HepG2 (cell line): ENCODE results near the gene OPN3. TPM values are rescaled to one million over a fixed set of nuclear protein-coding genes. Genes with fewer than 3 reads are reported as not detected.

Experiments
- ATAC-seq: fragments of 200-7000 bp; cut with Tn5 transposase; 3 replicates; pipeline ENCODE4 v1.9.1; 2020; ENCODE audit warnings: mild to moderate bottlenecking, moderate library complexity
- BruUV-seq: library from RNA; stranded (reverse); fragments of 400-500 nt; replicated peaks from 2 replicates; lab custom pipeline; 2021; lab: Mats Ljungman, UMichigan
- CTCF ChIA-PET: fragments of 300-600 bp; formaldehyde crosslinking; extraction: SDS; loops from one replicate; lab custom pipeline; 2021; ENCODE audit warnings: low total read pairs, inconsistent platforms, low intra/inter-chr PET ratio; lab: Yijun Ruan, JAX
- POLR2A ChIA-PET: fragments of 350-600 bp; sonication (Branson Sonifier 250); formaldehyde crosslinking; loops from one replicate; lab custom pipeline; 2020; ENCODE audit warnings: antibody characterized with exemption, inconsistent platforms; lab: Yijun Ruan, JAX
- DNase-seq: peaks from one replicate; pipeline ENCODE4 v3.0.0-alpha.2; 2015; ENCODE audit warnings: low spot score
- FAIRE-seq: peaks from 3 replicates; lab custom pipeline; 2011; peaks lifted over from hg19 to GRCh38; lab: Jason Lieb, UNC
- H2AFZ ChIP-seq: one replicate; pipeline ENCODE4 v1.6.1; 2011; ENCODE audit warnings: low read length, inconsistent platforms
- H3K27ac ChIP-seq: fragments of 300-600 bp; 3 replicates; pipeline ENCODE4 v1.8.0; 2011; ENCODE audit warnings: mixed run types, mild to moderate bottlenecking, mixed read lengths, low read length, inconsistent platforms; ENCODE audit not compliant: insufficient read depth; ENCODE audit errors: extremely low read length
- H3K27me3 ChIP-seq, 2 experiments: fragments of 200-600 bp in 1 of 2; 2 replicates in 1 of 2; 3 replicates in 1 of 2; pipeline versions ENCODE4 v1.6.0 to v1.8.0; 2011; ENCODE audit warnings: low read length in 2 of 2, mild to moderate bottlenecking in 2 of 2, moderate library complexity in 2 of 2, inconsistent platforms in 1 of 2; ENCODE audit not compliant: insufficient read depth in 2 of 2, control insufficient read depth in 1 of 2
- H3K36me3 ChIP-seq, 2 experiments: fragments of 200-600 bp in 1 of 2; replicated peaks in 1 of 2; 2 replicates in 1 of 2; 3 replicates in 1 of 2; pipeline versions ENCODE4 v1.5.1 to v1.8.0; 2011; ENCODE audit warnings: low read length in 2 of 2, inconsistent platforms in 1 of 2; ENCODE audit not compliant: insufficient read depth in 2 of 2, control insufficient read depth in 1 of 2
- H3K4me1 ChIP-seq: 2 replicates; pipeline ENCODE4 v1.5.1; 2012; ENCODE audit warnings: low read length, inconsistent platforms; ENCODE audit not compliant: insufficient read depth
- H3K4me2 ChIP-seq: 2 replicates; pipeline ENCODE4 v1.6.0; 2011; ENCODE audit warnings: low read depth, low read length, inconsistent platforms
- H3K4me3 ChIP-seq, 3 experiments: fragments of 200-600 bp in 1 of 3; sonication (generic), shearing (Covaris generic) in 1 of 3; replicated peaks in 1 of 3; 2 replicates each; pipeline ENCODE4 v1.5.1; 2011 to 2016; ENCODE audit warnings: low read length in 3 of 3, inconsistent platforms in 2 of 3, low read depth in 2 of 3, mild to moderate bottlenecking in 2 of 3, control low read depth in 1 of 3, mixed read lengths in 1 of 3; ENCODE audit not compliant: insufficient read depth in 1 of 3
- H3K79me2 ChIP-seq: one replicate; pipeline ENCODE4 v1.6.1; 2011; ENCODE audit warnings: low read length, inconsistent platforms; ENCODE audit not compliant: insufficient read depth
- H3K9ac ChIP-seq: 2 replicates; pipeline ENCODE4 v1.6.0; 2011; ENCODE audit warnings: mild to moderate bottlenecking, low read depth, low read length, inconsistent platforms; ENCODE audit not compliant: insufficient read depth
- H3K9me3 ChIP-seq: 2 replicates; pipeline ENCODE4 v1.5.1; 2012; ENCODE audit warnings: mild to moderate bottlenecking, low read length
- H4K20me1 ChIP-seq: 2 replicates; pipeline ENCODE4 v1.6.0; 2011; ENCODE audit warnings: inconsistent platforms, mild to moderate bottlenecking, low read length, moderate library complexity; ENCODE audit not compliant: insufficient read depth
- ATM ChIP-seq: fragments of 450-650 bp; IDR thresholded peaks from 2 replicates; pipeline ENCODE4 v1.7.1; 2017; ENCODE audit warnings: mild to moderate bottlenecking, borderline replicate concordance
- MZF1 ChIP-seq: sonication (generic); formaldehyde crosslinking; IDR thresholded peaks from 2 replicates; pipeline ENCODE4 v1.8.1; 2023; ENCODE audit warnings: mild to moderate bottlenecking, missing genetic modification reagents, borderline replicate concordance
- PRMT3 ChIP-seq: sonication (generic); formaldehyde crosslinking; IDR thresholded peaks from 2 replicates; pipeline ENCODE4 v1.8.1; 2022; ENCODE audit warnings: low read depth, mild to moderate bottlenecking, moderate library complexity, missing genetic modification reagents, borderline replicate concordance
- ZNF12 ChIP-seq: sonication (generic); formaldehyde crosslinking; IDR thresholded peaks from 2 replicates; pipeline ENCODE4 v1.5.0; 2020; ENCODE audit warnings: missing genetic modification reagents
- WGBS: methylation state at CpG from one replicate; pipeline ENCODE4 v1.1.6; 2017; ENCODE audit warnings: low lambda C conversion rate; 5-methylcytosine and 5-hydroxymethylcytosine counted together
- in situ Hi-C: cut with HindIII; loops from 2 replicates; pipeline ENCODE4 v1.10.0; 2017; ENCODE audit warnings: low pct_unique_long_range_greater_than_20kb; ENCODE audit not compliant: extremely low pct_ligation_motif_present
- intact Hi-C: fragments of 100-400 bp; cut with micrococcal nuclease; formaldehyde crosslinking; loops from one replicate; pipeline ENCODE4 v1.10.0; 2022; ENCODE audit not compliant: unreplicated experiment
- polyA plus RNA-seq, 8 experiments: library from polyadenylated mRNA; depleted of rRNA in 3 of 8; stranded (reverse) in 7 of 8; unstranded in 1 of 8; fragments of >200 nt; fragmentation: Illumina TruSeq in 4 of 8; extraction: Trizol in 4 of 8; gene quantifications; 2 replicates each; pipeline versions ENCODE4 v1.2.1 to v1.2.3, GENCODE V29; 2011 to 2016; ENCODE audit warnings: low read depth in 4 of 8, missing spikeins in 1 of 8, mixed read lengths in 1 of 8; ENCODE audit not compliant: insufficient read depth in 1 of 8
- total RNA-seq, 5 experiments: library from RNA; depleted of rRNA; stranded (reverse); fragments of >200 nt; fragmentation: Illumina TruSeq; extraction: Trizol; gene quantifications; 2 replicates each; pipeline ENCODE4 v1.2.3, GENCODE V29; 2016; ENCODE audit warnings: low read depth in 1 of 5
- TF ChIP-seq, protein P1 (sequence below): sonication (generic); formaldehyde crosslinking; IDR thresholded peaks from 2 replicates; pipeline ENCODE4 v1.8.1; 2022; ENCODE audit warnings: low read depth, mild to moderate bottlenecking, missing genetic modification reagents
- TF ChIP-seq, protein P2 (sequence below): sonication (generic); formaldehyde crosslinking; IDR thresholded peaks from 2 replicates; pipeline ENCODE4 v1.4.0; 2020; ENCODE audit warnings: missing genetic modification reagents
- TF ChIP-seq, protein P3 (sequence below): IDR thresholded peaks from 2 replicates; pipeline ENCODE4 v1.6.1; 2012; ENCODE audit warnings: inconsistent platforms

The OPN3 gene
- total and polyA plus RNA-seq, 2 of the 13 experiments (the other 11 are each of a cell fraction or from before 2014, with no cell fraction given): 17.4 to 23.0 TPM

DNA sequence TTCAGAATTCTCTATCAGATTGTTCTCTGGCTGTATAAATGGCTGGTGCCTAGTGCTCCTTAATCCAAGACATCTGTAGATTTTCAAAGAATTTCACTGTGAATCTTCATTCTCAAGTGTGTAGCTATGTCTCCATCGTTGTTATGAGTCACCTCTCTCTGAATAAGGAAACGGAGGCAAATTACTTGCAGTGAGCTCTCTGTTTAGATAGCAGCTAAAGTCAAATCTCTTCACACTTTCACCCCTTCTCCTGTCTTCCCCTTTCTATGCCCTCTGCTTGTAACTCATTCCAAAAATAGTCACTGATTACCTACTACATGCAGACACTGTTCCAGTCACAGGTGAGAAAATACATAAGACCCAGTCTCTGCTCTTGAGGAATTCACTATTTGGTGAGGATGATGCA lies 39.7 kb downstream of the OPN3 start (continued):
- TF ChIP-seq ATM: no peak
- no peak for TF ChIP-seq ZNF12 (CRISPR knock-in tag)
- TF ChIP-seq PRMT3 (CRISPR knock-in tag): no peak
- TF ChIP-seq, all 625 proteins: peak for 0

DNA sequence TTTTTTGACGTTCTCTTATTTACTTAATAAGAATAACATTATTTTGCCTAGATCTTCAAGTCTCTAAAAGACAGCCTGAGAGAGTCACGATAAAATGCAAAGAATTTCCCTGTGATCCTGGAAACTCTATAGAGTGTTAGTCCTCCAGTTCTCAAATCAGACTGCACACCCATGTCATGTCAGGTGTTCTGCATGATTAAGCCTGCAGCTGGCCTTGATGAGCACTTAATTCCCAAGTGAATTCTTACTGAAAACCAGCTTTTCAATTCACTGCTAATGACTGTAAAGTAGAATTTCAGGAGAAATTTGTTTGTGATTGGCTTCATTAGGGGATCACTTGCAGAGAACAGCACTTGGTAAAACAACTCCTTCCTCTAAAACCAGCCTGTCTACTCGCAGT lies 41.9 kb downstream of the OPN3 start:
- Histone ChIP-seq H3K36me3 (no peaks in the 10 kb centered on the region; a peak in 2 of 5 replicates), H3K9me3 (no peaks in the 10 kb centered on the region), H3K4me3 (no peak overlapping the region), H3K79me2 (no peaks in the 10 kb centered on the region), H3K4me2 (no peak overlapping the region), H3K27me3 (no peaks in the 10 kb centered on the region; a peak in 1 of 5 replicates), H4K20me1 (no peaks in the 10 kb centered on the region), H3K9ac (no peak overlapping the region), H3K4me1 (no peaks in the 10 kb centered on the region), H2AFZ (no peak overlapping the region), H3K27ac (no peak overlapping the region)
- no TSS peak for BruUV-seq
- in situ Hi-C loops: no loop called here
- WGBS: 96% methylated on average over 3 of the region's 3 CpGs
- FAIRE-seq (no peak), DNase-seq (no peak), ATAC-seq (no peak)
- TF ChIP-seq MZF1 (CRISPR knock-in tag): no peak
- TF ChIP-seq, protein P1, sequence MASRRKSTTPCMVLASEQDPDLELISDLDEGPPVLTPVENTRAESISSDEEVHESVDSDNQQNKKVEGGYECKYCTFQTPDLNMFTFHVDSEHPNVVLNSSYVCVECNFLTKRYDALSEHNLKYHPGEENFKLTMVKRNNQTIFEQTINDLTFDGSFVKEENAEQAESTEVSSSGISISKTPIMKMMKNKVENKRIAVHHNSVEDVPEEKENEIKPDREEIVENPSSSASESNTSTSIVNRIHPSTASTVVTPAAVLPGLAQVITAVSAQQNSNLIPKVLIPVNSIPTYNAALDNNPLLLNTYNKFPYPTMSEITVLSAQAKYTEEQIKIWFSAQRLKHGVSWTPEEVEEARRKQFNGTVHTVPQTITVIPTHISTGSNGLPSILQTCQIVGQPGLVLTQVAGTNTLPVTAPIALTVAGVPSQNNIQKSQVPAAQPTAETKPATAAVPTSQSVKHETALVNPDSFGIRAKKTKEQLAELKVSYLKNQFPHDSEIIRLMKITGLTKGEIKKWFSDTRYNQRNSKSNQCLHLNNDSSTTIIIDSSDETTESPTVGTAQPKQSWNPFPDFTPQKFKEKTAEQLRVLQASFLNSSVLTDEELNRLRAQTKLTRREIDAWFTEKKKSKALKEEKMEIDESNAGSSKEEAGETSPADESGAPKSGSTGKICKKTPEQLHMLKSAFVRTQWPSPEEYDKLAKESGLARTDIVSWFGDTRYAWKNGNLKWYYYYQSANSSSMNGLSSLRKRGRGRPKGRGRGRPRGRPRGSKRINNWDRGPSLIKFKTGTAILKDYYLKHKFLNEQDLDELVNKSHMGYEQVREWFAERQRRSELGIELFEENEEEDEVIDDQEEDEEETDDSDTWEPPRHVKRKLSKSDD (CRISPR knock-in tag): no peak
- TF ChIP-seq, protein P2, sequence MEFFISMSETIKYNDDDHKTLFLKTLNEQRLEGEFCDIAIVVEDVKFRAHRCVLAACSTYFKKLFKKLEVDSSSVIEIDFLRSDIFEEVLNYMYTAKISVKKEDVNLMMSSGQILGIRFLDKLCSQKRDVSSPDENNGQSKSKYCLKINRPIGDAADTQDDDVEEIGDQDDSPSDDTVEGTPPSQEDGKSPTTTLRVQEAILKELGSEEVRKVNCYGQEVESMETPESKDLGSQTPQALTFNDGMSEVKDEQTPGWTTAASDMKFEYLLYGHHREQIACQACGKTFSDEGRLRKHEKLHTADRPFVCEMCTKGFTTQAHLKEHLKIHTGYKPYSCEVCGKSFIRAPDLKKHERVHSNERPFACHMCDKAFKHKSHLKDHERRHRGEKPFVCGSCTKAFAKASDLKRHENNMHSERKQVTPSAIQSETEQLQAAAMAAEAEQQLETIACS (CRISPR knock-in tag): no peak
- TF ChIP-seq, protein P3, sequence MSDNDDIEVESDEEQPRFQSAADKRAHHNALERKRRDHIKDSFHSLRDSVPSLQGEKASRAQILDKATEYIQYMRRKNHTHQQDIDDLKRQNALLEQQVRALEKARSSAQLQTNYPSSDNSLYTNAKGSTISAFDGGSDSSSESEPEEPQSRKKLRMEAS: no peak
- ChIA-PET POLR2A (no interaction called here), CTCF (no interaction called here)
- intact Hi-C loops: no loop called here
